Measurements from ENCODE around the gene UGT3A2. TPM values are rescaled to one million over a fixed set of nuclear protein-coding genes. Genes with fewer than 3 reads are reported as not detected.

The UGT3A2 gene
- total and polyA plus RNA-seq, 2 of the 4 experiments (the other 2 are of a cell fraction): not detected

DNA sequence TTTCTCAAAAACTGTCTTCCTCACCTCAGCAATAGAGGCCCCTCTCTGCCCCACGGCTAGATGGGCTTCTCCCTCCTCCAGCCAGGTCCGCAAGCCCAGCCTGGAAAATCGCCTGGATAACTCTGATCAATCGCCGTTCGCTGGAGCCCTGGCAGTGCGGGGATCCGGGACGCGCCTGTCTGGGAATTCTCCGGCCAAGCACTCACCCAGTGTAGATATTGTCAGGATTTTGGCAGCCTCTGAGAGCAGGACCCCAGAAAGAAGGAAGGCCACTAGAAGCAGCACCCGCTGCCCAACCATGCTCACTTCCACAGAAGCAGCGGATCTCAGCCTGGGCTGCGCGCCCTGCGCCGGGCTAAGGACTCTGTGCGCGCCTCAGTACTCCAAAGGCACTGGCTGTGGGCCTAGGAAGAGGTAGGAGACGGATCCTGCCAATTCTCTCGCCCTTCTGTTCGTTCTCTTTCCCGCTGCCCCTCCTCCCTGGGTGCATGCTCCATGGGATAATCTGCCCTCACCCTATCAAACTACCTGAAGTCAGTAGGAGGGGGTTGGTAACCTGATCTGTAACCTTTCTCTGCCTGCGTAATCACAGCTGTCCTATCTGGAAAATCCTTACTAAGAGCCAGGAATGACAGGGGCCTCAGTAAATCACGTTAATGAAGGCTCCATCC is 75.6 kb downstream of the UGT3A2 start, which contains the start of gene UGT3A1:
Gene UGT3A1 (minus strand): TSS at position 450 of the 671 bp plus-strand sequence. CDS start 150 bp downstream, at position 300.
- Histone ChIP-seq H2BK120ac (ENCODE audit: low read depth, low read length) (no peak within 1 kb of the TSS), H2AK5ac (ENCODE audit: low read depth, low read length) (no peak within 1 kb of the TSS), H3K36me3 (ENCODE audit: control insufficient read depth, insufficient read depth, low read length) (no peaks in the 10 kb centered on the region), H3K4me3 (ENCODE audit: insufficient read depth, low read depth, low read length) (no peak within 1 kb of the TSS), H4K5ac (ENCODE audit: low read depth, low read length) (no peak within 1 kb of the TSS), H3K23ac (ENCODE audit: low read depth, low read length) (no peak within 1 kb of the TSS), H3K14ac (replicated peaks; ENCODE audit: low read depth, low read length) (no peak within 1 kb of the TSS), H3K9ac (ENCODE audit: low read depth, low read length) (no peak within 1 kb of the TSS), H4K8ac (ENCODE audit: low read depth in 2 of 2, low read length in 2 of 2) (no peak within 1 kb of the TSS), H3K4me2 (ENCODE audit: low read depth, low read length) (no peak within 1 kb of the TSS), H3K27me3 (ENCODE audit: control insufficient read depth, insufficient read depth, low read length) (peaks cover 2% of the 10 kb centered on the region), H4K20me1 (ENCODE audit: insufficient read depth, low read length) (no peaks in the 10 kb centered on the region), H3K9me1 (ENCODE audit: insufficient read depth, low read length) (no peaks in the 10 kb centered on the region), H2BK20ac (ENCODE audit: low read depth, low read length) (no peak within 1 kb of the TSS), H3K27ac (ENCODE audit: insufficient read depth, low read length) (no peak within 1 kb of the TSS), H3K56ac (ENCODE audit: extremely low read depth, insufficient read depth, low read length) (no peak within 1 kb of the TSS), H3K79me1 (ENCODE audit: low read depth in 1 of 2, low read length in 2 of 2) (no peaks in the 10 kb centered on the region), H2AK9ac (replicated peaks; ENCODE audit: low read depth, low read length, poor library complexity) (no peak within 1 kb of the TSS), H4K91ac (ENCODE audit: insufficient read depth, low read depth, low read length) (no peak within 1 kb of the TSS), H3K9me3 (ENCODE audit: control insufficient read depth, insufficient read depth, low read length) (no peaks in the 10 kb centered on the region), H2BK5ac (ENCODE audit: low read depth, low read length, poor library complexity, severe bottlenecking) (no peak within 1 kb of the TSS), H3K4ac (ENCODE audit: low read depth, low read length) (no peak within 1 kb of the TSS), H3K4me1 (ENCODE audit: control insufficient read depth, insufficient read depth, low read length) (no peaks in the 10 kb centered on the region), H3K18ac (ENCODE audit: low read depth, low read length) (no peak within 1 kb of the TSS), H2BK15ac (ENCODE audit: low read depth, low read length) (no peak within 1 kb of the TSS), H2AFZ (replicated peaks; ENCODE audit: low read length, poor library complexity) (peak within 1 kb of the TSS; percentile 40)
- TF ChIP-seq MXI1 (IDR thresholded peaks at IDR 0.05; ENCODE audit: borderline replicate concordance, low read depth, low read length) (no peak), RAD21 (IDR thresholded peaks at IDR 0.05; ENCODE audit: low read length) (no peak), RFX5 (IDR thresholded peaks at IDR 0.05; ENCODE audit: low read depth, low read length) (no peak), NFE2L2 (IDR thresholded peaks at IDR 0.05; ENCODE audit: low read depth, low read length) (no peak), CEBPB (IDR thresholded peaks at IDR 0.05; ENCODE audit: low read depth, low read length) (no peak), POLR2A (IDR thresholded peaks at IDR 0.05; ENCODE audit: low read depth, low read length) (no peak), SMC3 (IDR thresholded peaks at IDR 0.05; ENCODE audit: low read depth, low read length) (no peak), CHD1 (IDR thresholded peaks at IDR 0.05; ENCODE audit: low read depth, low read length) (no peak), RCOR1 (IDR thresholded peaks at IDR 0.05; ENCODE audit: insufficient replicate concordance, low read length) (no peak), MAFK (IDR thresholded peaks at IDR 0.05; ENCODE audit: low read depth, low read length) (no peak), FOS (IDR thresholded peaks at IDR 0.05; ENCODE audit: low read depth, low read length) (no peak), BHLHE40 (IDR thresholded peaks at IDR 0.05; ENCODE audit: low read depth, low read length) (no peak), MAZ (IDR thresholded peaks at IDR 0.05; ENCODE audit: borderline replicate concordance, low read depth, low read length) (no peak)
- TF ChIP-seq, protein P1, sequence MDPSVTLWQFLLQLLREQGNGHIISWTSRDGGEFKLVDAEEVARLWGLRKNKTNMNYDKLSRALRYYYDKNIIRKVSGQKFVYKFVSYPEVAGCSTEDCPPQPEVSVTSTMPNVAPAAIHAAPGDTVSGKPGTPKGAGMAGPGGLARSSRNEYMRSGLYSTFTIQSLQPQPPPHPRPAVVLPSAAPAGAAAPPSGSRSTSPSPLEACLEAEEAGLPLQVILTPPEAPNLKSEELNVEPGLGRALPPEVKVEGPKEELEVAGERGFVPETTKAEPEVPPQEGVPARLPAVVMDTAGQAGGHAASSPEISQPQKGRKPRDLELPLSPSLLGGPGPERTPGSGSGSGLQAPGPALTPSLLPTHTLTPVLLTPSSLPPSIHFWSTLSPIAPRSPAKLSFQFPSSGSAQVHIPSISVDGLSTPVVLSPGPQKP (IDR thresholded peaks at IDR 0.05; ENCODE audit: borderline replicate concordance, low read depth, low read length): no peak
- TF ChIP-seq, protein P2, sequence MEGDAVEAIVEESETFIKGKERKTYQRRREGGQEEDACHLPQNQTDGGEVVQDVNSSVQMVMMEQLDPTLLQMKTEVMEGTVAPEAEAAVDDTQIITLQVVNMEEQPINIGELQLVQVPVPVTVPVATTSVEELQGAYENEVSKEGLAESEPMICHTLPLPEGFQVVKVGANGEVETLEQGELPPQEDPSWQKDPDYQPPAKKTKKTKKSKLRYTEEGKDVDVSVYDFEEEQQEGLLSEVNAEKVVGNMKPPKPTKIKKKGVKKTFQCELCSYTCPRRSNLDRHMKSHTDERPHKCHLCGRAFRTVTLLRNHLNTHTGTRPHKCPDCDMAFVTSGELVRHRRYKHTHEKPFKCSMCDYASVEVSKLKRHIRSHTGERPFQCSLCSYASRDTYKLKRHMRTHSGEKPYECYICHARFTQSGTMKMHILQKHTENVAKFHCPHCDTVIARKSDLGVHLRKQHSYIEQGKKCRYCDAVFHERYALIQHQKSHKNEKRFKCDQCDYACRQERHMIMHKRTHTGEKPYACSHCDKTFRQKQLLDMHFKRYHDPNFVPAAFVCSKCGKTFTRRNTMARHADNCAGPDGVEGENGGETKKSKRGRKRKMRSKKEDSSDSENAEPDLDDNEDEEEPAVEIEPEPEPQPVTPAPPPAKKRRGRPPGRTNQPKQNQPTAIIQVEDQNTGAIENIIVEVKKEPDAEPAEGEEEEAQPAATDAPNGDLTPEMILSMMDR (conservative IDR thresholded peaks at IDR 0.05; ENCODE audit: low read depth, low read length): no peak
- TF ChIP-seq, protein P3, sequence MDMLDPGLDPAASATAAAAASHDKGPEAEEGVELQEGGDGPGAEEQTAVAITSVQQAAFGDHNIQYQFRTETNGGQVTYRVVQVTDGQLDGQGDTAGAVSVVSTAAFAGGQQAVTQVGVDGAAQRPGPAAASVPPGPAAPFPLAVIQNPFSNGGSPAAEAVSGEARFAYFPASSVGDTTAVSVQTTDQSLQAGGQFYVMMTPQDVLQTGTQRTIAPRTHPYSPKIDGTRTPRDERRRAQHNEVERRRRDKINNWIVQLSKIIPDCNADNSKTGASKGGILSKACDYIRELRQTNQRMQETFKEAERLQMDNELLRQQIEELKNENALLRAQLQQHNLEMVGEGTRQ (IDR thresholded peaks at IDR 0.05; ENCODE audit: low read depth, low read length): no peak
- dilution Hi-C loops (cut with HindIII; ENCODE audit: low sequenced_read_pairs, unreplicated experiment): no loop called here
- intact Hi-C loops (cut with micrococcal nuclease): no loop called here
- no peak for ATAC-seq (ENCODE audit: low read depth)
- BruUV-seq (replicated peaks): no TSS peak
- DNase-seq: no peak
- ChIA-PET CTCF (no interaction called here), POLR2A (ENCODE audit: unreplicated experiment) (no interaction called here)
- in situ Hi-C loops (cut with MboI; ENCODE audit: low sequenced_read_pairs): no loop called here
- WGBS, 2 experiments (ENCODE audit: extremely low coverage in 2 of 2, insufficient read length in 1 of 2): 0% methylated on average over 6 of the region's 25 CpGs; no CpG with 5 or more reads in 1 of the 2 experiments
